Measurements from ENCODE around the gene ABCB1.

- TF ChIP-seq CTCF (IDR thresholded peaks at IDR 0.05) (no peak), POLR2A (IDR thresholded peaks at IDR 0.05) (no peak)
Observed at GRCh38 chr7:87604264-87604663, 3.6 kb upstream of the ABCB1 start.
